NCI-H2107 treated with DMSO at 0.1 percent for 48 hours (cell line): ENCODE data around the gene GPHN.

Experiments
- DNase-seq: peaks from one replicate; lab custom pipeline; 2025; ENCODE audit not compliant: unreplicated experiment; lab: John Stamatoyannopoulos, UW

GPHN gene

DNA sequence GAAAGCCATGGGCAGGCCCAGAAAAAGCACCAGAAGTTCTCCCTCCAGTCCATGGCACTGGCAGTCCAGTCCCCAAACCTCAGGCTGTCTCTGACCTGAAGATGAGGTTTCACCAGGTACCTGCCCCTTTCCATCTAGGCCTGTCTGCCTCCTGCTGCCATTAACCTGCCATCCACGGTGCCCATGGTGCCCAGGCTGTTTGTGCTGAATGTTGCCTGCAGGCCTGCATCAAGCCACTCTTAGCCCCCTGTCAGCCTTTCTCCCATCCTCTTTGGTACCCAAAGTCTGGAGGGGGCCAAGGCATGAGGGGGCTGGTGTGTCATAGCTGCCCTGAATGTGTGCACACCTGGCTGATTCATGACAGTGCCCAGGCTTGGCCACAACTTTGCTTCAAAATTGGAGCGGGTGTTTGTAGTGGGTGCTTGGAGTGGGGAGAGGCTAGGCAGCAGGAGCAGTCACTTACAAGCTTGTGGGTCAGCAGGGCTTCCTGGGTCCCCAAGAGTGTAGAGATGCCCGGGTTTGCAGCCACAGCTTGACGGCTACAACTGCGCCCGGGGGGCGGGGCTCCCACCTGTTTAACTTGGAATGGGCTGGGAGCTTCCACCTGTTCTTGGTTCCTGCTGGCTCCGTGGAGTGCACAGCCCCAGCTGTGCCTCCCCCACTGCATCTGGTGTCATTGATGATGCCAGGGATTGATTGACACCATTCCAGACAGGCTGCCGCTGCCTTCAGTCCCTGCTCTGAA, 88.5 kb downstream of the GPHN start:
- DNase-seq = no peak

DNA sequence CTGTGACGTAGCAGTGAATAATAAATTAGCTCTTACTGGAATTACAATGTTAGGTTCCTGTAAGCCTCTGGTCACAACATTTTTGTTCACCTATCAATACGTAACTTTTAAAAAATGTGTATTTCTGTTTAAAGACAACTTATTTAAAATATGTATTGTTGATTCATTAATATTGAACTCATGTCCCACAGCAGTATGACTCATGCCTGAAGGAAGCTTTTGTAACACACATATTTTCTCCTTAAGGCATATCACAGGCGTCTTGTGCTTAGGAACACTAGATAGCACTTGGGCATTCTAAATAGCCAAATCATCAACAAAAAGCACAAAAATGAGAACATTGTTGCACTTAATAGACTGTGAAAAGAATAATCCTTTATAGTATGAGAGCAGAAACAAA, 92.5 kb downstream of the GPHN start:
- DNase-seq = no peak

DNA sequence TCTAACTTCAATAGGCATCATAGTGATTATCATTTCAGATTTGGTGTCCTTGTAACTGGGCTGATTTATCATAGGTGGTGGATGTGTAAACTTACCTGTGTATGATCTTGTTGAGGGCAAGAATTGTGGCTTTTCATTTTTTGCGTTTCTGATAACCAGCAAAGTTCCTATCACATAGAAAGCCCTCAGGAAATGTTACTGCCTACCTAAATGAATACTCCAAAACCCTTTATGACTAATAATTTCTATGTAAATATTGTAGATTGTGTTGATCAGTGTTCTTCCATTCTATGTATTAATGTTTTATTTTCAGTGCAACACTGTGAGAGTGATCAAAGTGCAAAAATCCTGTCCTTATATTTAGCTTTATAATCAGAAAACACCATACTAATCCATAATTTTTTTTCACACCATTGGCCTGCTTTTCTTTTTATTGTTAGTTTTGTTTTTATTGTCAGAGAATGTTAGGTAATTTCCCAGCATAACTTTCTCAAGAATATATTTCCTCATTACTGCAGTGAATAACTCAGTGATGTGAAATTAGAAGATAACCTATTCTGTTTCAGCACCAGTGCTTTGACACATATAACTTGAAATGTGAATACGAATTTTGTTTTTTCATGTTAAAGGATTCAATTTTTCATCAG, 94.1 kb downstream of the GPHN start:
- no peak for DNase-seq

DNA sequence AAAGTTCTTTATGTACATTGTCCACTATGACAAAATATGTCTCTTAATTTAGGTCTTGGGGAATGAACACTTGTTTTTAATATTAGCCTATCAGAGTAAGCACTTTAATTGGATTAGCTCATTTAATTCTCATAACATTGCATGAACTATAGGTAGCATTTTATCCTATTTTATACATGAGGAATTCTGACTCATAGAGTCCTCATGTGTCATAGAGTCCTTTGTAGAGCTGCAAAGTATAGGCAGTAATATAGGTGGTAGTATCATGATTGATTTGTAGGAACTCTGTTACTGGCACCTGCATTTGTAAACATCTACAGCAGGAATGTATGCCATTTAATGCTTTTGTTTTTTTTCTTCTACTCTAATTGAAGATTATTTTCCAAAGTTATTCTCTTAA, 96.0 kb downstream of the GPHN start:
- DNase-seq = no peak

DNA sequence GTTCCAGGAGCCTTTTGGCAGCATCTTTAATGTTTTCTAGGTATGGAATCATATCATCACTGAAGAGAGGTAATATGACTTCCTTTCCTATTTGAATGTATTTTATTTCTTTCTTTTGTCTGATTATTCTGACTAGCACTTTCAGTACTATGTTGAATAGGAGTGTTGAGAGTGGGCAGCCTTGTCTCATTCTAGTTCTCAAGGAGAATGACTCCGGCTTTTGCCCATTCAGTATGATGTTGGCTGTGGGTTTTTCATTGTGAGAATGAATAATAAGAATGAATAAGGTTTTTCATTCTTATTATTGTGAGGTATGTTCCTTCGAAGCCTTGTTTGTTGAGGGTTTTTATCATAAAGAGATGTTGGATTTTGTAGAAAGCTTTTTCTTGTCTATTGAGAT, 98.9 kb downstream of the GPHN start:
- DNase-seq = no peak

DNA sequence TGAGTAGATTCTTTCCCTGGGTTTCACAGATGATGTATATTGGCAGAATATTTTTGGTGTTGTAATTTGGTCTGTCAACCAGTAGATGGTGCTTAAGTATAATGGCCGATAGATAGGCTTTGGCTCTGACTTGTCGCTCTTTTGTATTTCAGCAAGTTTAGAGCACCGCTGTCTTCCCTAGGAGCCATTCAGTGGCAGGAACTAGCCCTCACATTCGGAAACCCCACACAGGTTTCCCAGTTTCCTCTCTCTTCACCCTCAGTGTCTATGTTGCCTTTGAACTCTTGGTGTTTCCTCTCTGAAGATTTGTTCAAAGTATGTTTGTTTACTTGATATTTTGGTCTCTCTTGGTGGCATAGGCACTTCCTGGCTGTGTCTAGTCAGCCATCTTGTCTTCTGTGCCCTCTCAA, 102.2 kb downstream of the GPHN start:
- DNase-seq = no peak

DNA sequence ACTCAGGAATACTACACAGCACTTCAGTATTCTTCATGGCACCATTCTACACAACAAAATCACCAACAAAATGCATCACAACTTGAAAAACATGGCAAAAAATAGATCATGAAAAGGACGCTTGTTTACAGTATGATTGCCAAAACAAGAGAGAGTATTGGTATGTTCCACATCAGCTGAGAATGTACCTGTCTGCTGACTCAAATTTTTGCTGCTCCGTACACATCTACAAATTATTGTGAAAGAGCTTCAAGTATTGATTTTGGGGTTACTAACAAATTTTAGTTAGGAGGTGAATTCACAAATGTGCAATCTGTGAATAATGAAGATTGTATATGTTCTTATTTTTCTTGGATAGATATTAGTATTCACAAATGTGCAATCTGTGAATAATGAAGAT, 105.4 kb downstream of the GPHN start:
- DNase-seq = no peak

DNA sequence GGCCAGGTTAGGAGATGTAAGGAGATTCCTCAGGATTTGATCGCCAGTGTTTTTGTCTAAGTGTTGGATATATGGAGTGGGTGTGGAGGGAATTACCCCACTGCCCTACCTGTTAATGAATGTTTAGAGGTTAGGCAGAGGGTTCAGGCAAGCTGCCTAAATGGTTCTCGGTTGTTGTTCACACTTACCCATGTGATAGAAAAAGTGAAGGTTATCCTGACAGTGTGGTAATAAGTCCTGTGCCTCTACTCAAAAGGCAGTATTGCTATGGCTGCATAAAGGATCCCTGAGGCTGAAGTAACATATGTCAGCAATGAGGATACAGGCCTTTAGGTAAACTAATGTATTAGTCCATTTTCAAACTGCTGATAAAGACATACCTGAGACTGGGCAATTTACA, 112.0 kb downstream of the GPHN start:
- no peak for DNase-seq

DNA sequence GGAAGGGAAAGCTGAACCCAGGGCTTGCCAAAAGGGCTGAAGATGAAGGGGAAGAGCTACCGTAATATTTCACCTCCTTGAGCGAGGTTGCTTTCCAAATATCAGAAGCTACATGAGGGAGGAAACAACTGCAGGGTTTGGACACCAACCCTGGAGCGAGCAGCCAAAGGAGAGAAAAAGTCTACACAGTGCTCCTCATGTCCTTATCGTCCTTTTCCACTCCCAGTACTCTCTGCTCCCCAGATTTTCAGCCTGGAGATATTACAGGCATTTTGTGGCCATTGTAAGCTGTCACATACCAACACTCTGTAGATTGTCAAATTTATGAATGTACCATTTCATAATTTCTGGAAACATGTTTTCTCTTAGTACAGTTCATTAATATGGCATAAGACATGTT, 115.9 kb downstream of the GPHN start:
- DNase-seq = no peak

DNA sequence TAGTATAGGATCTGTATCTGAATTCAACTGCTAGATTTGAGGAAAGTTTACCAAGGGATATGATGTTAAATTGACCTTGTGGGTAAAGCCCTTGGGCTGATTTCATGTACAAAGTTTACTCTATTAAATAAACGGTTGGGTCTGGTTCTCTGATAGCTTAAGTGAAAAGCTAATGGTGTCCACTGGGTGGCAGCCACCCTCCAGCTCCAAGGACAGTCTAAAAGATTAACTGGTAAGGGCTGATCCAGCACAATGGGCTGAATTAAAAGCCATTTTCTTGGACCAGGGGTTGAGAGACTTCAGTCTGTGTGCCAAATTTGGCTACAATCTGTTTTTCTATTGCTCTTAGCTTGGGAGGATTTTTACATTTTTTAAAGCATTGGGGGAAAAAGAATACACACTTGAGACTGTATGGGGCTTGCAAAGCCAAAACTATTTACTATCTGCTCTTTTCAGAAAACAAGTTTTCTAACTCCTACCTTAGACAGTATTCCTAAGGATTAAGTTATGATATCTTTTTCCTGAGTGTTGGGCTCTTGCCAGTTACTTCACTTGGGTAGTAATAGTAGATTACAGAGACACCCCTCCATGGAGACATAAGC, 116.5 kb downstream of the GPHN start:
- peak; percentile 44 for DNase-seq

DNA sequence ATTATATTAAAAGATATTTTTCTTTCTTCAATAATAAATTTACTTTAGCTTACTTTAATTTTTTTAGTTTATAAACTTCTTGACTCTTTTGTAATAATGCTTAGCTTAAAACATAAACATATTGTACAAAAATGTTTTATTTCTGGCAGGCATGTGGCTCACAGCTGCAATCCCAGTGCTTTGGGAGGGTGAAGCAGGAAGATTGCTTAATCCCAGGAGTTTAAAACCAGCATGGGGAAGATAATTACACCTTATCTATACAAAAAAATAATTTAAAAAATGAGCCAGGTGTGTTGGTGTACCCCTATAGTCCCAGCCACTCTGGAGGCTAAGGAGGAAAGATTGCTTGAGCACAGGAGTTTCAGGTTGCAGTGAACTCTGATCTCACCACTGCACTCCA, 120.7 kb downstream of the GPHN start:
- DNase-seq = no peak

DNA sequence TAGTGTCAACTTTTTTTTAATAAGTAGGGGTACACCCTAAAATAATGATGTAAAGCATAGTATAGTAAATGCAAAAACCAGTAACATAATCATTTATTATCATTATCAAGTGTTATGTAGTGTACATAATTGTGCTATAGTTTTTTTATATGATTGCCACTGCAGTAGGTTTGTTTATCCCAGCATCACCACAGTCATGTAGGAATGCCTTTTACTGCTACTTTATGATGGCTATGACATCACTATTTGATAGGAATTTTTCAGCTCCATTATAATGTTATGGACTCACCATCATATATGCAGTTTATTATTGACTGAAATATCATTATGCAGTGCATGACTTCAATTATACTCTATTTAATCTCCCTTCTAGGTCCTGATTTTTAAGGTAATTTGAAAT, 121.6 kb downstream of the GPHN start:
- no peak for DNase-seq

DNA sequence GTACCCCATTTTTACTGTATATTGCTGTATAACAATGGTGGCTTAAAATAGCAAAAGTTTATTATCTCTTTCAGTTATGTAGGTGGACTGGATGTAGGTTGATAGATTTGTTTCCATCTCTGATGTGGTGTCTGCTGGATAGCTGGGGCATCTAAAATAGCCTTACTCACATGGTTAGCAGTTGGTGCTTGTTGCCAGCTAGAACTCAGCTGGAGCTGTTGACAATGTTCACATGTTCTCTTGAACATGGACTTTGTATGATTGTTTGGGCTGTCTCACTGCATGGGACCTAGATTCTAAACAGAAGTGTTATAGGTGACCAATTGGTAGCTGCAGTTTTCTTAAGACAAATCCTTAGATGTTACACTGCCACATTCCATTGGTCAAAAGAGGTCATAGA, 126.9 kb downstream of the GPHN start:
- no peak for DNase-seq

DNA sequence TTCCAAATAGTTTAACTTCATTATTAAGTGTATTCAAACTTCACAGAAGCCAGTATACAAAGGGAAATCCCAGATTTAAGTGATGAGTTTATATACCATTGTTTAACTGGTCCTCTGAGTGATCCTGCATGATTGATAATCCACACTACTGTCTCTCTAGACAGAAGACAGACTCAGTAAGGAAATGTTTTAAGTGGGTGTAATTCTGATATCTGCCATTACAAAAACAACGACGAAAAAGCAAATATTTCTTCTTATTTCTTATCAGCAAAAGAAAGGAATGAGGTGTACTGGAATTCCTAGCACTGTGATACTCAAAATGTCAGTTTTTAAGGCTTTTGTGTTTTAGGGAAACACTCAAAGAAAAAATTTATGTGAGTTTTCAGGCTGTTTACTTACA, 127.5 kb downstream of the GPHN start:
- DNase-seq = no peak

DNA sequence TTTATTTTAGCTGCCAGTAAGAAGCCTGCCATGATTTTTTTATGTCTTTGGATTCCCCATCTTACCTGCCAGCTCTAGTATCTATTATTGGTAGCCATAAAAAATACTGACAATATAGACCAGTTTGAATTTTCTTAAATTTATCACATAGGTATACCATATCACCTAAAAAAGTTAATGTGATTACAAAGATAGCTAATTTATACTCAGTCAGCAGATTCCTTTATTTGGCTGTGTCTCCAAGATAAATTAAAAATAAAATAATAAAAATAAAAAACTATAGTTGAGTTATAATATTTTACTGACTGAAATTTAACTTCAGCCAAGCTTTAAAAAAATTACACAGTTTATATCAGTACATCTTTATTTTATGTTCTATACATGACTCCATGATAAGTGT, 128.3 kb downstream of the GPHN start:
- DNase-seq = no peak

DNA sequence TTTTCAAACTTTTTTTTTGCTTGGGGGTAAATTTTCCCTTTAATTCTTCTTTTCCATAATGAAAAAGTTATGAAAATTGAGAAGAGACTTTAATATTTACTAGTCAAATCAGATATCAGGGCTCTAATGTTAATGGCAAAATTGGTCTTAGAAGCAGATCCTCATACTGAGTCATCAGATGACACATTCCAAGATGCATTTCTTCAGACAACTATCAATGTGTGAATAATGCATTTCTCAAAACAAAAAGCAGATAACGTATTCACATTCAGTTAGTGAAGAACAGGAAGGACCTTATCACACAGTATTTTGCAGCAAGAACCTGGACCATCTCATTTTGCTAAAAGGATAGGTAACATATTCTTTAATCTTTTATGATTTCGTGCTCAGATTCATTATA, 130.7 kb downstream of the GPHN start:
- no peak for DNase-seq

DNA sequence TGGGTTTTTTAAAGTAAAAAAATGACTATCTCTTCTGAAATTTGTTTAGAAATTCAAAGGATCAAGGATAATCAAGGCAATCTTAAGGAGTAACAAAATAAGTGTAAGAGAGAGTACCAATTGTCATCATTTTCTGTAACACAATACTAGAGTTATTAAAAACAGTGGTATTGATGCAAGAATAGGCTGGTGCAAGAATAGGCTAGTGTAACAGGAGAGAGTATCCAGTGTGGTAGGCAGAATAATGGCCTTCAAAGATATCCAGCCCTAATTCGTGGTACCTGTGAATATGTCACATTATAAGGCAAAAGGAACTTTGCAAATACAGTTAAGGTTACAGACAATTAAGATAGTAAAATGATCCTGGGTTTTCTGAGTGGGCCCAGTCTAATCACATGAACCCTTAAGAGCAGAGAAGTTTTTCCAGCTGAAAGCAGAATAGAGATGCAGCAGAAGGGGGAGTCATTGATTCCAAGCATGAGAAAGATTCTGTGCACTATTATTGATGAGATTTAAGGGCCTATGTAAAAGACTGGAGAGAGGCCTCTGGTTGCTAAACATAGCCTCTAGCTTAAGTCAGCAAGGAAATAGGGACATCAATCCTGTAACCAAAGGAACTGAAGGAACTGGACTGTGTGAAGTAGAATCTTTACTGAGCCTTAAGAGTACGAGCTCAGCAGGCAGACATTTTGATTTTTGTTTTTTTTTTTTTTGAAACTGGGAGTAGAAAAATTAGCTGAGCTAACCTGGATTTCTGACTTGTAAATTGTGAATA, 134.1 kb downstream of the GPHN start:
- peak; percentile 69 for DNase-seq

DNA sequence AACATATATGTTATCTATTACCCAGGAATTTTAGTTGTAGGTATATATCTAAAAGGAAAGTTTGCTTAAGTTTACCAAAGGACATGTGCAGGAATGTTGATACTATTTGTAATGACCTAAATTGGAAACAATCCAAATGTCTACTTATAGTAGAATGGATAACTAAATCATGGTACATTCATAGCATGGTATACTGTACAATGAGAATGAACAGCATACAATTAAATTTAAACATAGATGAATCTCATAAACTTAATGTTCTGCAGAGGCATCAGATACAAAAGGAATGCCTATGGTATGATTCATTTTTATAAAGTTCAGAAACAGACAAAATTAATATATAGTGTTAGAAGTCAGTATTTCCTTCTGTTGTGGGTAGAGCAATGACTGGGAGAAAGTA, 135.4 kb downstream of the GPHN start:
- no peak for DNase-seq

DNA sequence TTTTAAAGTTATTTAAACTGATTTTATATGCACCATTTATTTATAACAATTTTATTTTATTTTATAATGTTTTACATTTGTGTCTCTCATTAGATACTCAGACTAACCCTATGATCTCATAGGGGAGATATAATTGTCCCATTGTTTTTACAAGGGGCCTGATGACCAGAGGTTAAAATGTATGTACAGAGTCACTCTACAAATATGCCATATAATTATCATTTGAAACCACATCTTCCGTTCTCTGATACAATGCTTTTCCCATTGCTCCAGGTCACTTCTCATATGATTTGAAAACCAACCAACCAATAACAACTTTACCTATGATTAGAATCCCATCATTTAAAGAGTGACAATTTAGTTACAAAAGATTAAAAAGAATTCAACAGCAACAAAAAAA, 137.8 kb downstream of the GPHN start:
- DNase-seq = no peak

DNA sequence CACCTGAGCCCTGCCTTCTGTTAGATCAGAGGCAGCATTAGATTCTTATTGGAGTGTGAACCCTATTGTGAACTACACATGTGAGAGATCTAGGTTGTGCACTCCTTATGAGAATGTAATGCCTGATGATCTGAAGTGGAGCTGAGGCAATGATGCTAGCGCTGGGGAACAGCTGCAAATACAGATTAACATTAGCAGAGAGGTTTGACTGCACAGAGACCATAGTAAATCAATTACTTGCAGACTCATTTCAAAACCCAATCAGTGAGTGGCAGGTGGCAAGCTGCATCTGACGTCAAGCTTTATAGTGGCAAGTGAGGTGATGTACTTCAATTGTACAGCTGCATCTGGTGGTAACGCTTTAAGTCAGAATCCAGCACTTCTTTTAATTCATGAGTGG, 141.6 kb downstream of the GPHN start:
- DNase-seq = peak; percentile 91

DNA sequence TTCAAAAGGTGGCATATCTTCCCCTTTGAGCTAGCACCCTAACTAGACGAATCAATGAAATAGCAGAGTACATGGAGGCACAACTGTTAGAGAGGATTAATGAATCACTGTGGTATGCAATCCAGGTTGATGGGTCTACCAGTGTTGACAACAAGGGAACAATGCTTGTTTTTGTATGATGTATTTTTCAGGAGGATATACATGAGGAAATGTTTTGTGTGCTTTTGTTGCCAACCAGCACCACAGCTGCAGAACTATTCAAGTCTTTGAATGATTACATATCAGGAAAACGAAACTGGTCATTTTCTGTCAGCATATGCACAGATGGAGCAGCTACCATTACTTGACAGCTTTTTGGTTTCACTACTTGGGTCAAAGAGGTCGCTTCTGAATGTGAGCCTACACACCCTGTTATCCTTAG, 142.6 kb downstream of the GPHN start:
- no peak for DNase-seq
